GM12865 (cell line): ENCODE results near the gene LDB1.

Source experiments
- DNase-seq: peaks from one replicate; pipeline ENCODE4 v3.0.0; 2010; ENCODE audit warnings: low read depth
- H3K4me3 ChIP-seq: 2 replicates; pipeline ENCODE4 v1.5.1; 2011; ENCODE audit warnings: mild to moderate bottlenecking, low read depth, low read length, control low read depth
- CTCF ChIP-seq: IDR thresholded peaks from 2 replicates; pipeline ENCODE4 v1.5.1; 2011; ENCODE audit warnings: low read length, control low read depth, low read depth, inconsistent platforms; ENCODE audit not compliant: insufficient read depth; ENCODE audit errors: missing control alignments

Gene LDB1

GRCh38 chr10:102117391-102118159, 2.6 kb downstream of the LDB1 start:
- peak; percentile 56 for DNase-seq
- peak overlapping the region; percentile 20 for H3K4me3 ChIP-seq
- TF ChIP-seq CTCF: no peak

- no peak for TF ChIP-seq CTCF
- H3K4me3 ChIP-seq: no peak overlapping the region
Observed at GRCh38 chr10:102116656-102117055, 3.5 kb downstream of the LDB1 start.

GRCh38 chr10:102115775-102116174, 4.4 kb downstream of the LDB1 start:
- no peak for DNase-seq
- peak overlapping the region; percentile 82; the same call in 1 of the 2 replicates for H3K4me3 ChIP-seq
- no peak for TF ChIP-seq CTCF

More at GRCh38 chr10:102116656-102117055, 3.5 kb downstream of the LDB1 start:
- DNase-seq: no peak

- peak; percentile 85 for DNase-seq
- no peak for TF ChIP-seq CTCF
- H3K4me3 ChIP-seq: peak overlapping the region; percentile 82
Observed at GRCh38 chr10:102114861-102115618, 5.1 kb downstream of the LDB1 start.

GRCh38 chr10:102113956-102114857, 6.0 kb downstream of the LDB1 start:
- peak overlapping the region; percentile 82 for H3K4me3 ChIP-seq
- DNase-seq: no peak
- TF ChIP-seq CTCF: no peak

GRCh38 chr10:102113261-102113955, 6.8 kb downstream of the LDB1 start:
- no peak for TF ChIP-seq CTCF
- no peak for DNase-seq
- peak overlapping the region; percentile 82 for H3K4me3 ChIP-seq
